Ramos (cell line): ENCODE measurements around the gene OTOA.
"Not testable (repeated sequence)": the region's sequence is repeated elsewhere in the genome, so short reads cannot be mapped to it uniquely, and the experiment has no call there.

Experiments
- in situ Hi-C: fragments of 300-500 bp; cut with MboI; formaldehyde crosslinking; loops from one replicate; pipeline ENCODE4 v1.14.3; 2022; ENCODE audit warnings: low sequenced_read_pairs; ENCODE audit not compliant: unreplicated experiment

Gene OTOA

DNA sequence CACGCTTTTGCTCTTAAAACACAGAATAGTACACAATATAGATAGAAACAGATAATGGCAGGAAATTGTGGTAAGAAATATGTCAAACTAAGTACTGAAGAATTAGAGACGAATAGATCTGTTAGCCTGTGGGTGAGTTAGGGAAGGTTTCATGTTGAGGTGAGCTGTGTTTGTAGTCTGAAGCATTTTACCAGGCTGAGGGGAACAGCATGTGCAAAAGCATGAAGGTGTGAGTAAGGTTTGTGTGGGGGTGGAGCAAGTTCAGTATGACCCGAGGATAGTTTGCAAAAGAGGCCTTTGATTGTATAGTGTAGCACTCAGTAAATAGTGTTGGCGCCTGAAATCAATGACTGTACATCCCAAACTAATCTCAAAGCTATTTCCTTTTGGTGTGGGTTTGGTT lies 25.2 kb upstream of the OTOA start:
- in situ Hi-C loops, result no loop called here

DNA sequence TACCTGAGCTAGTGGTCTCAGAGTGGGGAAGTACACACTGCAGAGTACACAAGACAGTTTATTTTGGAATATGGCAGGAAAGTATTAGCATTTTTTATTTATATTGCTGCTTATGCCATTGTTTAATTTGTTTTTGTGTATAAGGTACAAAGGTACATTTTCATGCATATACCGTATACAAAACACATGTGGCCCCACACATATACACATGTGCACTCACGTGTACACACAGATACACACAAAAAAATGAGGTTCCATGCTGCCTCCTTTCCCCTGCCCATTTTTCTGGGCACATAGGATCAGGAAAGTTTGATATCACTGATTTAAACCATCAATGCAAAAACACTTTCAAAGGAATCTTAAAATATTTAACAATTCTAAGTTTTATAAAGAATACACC lies 24.3 kb upstream of the OTOA start:
- in situ Hi-C loops, result no loop called here

DNA sequence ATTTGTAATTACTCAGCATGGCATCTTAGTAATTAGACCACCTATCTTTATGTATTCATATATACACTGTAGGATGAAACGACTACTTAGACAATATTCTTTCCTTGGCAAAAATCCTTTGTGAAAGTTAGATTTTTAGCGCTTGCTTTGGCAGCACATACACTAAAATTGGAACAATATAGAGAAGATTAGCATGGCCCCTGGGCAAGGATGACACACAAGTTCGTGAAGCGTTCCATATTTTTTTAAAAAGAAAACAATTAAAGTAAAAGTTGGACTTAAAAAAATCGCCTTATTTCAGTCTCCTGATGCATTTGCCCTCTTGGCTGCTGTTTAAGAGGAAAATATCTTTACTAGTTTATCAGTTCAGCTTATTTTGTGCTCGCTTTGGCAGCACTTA lies 21.9 kb upstream of the OTOA start:
- in situ Hi-C loops, result no loop called here

DNA sequence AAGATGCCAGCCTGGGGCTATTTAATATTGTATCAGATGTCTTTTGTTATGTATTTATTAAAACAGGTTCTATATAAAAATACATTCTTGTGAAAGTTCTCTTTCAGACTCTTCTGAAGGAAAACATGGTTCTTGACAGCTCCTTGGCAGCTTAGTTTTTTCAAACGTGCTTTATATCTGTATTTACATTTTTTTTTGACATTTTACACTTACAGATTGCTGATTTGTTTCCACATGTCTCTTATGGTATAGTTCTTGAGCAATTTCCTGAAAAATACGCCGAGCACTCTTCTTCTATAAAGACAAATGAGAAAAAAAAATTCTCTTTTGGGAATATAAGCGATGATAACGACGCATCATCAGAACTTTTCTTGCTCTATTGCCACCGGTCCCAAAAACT lies 20.9 kb upstream of the OTOA start:
- in situ Hi-C loops, result no loop called here

DNA sequence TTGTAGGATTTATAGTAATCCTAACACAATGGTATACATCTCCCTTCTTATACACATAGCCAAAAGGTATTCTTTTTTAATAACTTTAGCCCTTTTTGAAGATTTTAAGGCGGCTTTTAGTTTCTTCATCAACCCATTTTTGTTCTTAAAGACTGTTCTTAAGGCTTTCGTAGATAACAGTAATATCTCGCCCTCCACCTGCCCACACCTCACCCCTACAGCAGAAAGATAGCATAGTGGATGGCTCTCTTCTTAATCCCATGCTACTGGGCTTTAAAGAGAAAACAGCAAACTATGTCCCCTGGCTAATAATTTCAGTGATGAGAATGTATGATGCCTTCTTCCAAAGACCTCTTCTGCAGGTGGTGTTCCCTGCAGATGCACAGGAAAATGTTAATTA lies 20.0 kb upstream of the OTOA start:
- in situ Hi-C loops, result no loop called here

DNA sequence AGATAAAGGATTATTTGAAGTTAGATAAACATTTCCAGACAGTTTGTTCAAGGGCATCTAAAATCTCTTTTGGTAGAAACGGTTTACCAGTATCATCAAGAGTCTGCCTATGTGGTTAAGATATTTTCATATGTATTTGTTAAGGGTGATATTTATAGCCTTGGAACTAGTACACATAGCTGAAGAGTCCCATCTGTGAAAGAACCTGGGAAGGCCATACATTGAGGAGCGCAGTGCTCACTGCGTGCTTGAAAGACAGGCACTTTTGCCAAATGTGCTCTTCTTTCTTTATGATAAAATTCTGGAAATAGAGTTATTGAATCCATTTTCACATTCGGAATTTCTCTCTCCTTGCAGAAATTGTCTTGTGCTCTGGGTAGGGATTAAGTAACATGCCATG lies 19.1 kb upstream of the OTOA start:
- in situ Hi-C loops, result no loop called here

DNA sequence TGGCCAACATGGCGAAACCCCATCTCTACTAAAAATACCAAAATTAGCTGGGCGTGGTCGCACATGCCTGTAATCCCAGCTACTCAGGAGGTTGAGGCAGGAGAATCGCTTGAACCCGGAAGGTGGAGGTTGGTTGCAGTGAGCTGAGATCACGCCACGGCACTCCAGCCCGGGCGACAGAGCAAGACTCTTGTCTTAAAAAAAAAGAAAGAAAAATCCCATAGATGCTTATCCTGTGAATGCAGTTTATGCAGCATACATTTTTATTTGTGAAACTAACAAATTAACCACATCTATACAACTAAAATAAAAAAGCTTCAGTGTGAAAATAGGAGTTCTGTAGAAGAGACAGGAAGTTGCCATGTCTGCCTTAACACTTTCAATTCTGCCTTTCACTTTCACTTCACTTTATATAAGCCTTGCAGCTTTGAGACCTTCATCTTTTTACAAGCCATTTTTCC lies 18.5 kb upstream of the OTOA start:
- in situ Hi-C loops, result no loop called here

DNA sequence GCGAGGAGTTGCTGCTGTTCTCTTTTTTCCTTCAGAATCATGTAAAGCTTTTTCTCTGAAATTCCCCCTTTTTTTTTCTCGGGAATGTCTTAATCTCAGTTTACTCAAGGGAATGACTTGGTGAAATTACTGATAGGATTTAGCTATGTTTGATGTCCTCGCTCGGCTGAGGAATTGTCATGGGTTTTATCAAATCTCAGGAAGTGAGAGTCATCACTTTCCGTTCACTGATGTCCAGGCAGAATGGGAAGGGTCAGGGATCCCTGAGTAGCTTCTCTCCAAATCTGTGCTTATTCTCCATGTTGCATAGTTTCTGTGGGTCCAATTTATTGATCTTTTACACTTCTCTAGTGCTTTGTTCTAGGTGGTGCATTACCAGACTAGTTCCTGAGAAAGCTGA lies 17.7 kb upstream of the OTOA start:
- in situ Hi-C loops, result no loop called here

DNA sequence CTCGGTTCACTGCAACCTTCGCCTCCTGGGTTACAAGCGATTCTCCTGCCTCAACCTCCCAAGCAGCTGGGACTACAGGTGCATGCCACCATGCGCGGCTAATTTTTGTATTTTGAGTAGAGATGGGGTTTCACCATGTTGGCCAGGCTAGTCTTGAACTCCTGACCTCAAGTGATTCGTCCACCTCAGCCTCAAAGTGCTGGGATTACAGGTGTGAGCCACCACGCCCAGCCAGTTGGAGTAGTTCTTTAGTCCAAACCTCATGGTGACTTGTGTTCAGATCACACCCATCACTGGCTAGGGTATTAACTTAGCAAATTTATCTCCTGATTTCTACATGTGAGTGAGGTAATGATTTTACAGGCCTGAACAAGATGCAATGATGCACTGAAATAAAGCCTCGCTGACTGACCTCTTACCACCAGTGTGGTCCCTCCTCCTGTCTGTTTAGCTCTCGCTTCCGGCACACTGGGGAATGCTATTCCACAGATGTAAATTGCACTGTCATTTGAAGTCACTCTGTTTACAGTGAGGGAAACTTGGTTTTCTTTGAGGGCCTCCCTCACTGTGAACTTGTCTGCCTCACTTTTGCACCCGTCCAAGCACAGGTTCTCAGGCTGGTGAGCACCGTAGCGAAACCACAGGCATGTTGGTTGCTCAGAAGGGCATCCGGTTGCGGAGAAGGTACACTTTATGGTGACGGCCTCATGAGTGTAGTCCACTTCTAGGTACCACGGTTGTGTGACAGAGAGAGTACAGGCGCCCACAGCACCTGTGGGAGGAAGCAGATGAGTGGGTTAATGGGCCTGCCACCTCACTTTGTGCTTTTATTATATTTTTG lies 16.8 kb upstream of the OTOA start:
- in situ Hi-C loops, result no loop called here

DNA sequence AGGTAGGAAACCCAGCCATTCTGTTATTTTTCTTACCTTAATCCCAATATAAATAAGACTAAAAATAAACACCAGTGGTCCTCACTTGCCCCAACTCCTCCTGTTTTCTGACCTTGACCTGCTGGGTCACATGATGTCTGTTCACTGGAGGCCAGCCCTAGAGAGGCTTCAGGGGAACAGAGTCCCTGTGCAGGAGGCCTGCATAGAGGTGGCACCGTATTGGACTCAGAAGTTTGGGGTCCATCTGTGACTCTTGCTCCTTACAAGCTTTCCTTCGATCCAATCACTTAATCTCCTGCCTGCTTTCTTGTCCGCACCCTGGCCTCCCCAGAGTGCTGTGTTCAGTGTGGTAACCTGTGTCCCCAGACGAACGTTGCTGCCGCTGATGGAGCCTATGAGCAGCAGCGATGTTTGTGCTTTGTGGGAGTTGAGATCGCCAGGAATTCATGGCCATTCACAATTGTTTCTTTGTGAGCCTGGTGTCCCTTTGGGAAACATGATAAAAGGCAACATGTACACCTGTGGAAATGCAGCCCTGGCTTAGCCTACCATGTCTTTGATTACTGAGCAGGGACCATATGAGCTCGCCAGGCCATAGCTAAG lies 16.1 kb upstream of the OTOA start:
- in situ Hi-C loops, result no loop called here

DNA sequence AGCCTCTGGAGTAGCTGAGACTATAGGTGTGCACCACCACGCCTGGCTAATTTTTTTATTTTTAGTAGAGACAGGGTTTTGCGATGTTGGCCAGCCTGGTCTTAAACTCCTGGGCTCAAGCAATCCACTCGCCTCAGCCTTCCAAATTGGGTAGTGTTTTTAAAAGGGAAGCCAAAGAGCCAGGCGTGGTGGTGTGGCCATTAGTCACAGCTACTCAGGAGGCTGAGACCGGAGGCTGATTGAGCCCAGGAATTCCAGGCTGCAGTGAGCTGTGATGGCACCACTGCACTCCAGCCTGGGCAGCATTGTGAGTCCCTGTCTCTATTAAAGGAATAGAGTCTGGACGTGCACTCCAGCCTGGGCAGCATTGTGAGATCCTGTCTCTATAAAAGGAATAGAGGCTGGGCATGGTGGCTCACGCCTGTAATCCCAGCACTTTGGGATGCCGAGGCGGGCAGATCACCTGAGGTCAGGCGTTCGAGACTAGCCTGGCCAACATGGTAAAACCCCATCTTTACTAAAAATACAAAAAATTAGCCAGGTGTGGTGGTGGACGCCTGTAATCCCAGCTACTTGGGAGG lies 13.9 kb upstream of the OTOA start:
- in situ Hi-C loops, result not testable (repeated sequence)

DNA sequence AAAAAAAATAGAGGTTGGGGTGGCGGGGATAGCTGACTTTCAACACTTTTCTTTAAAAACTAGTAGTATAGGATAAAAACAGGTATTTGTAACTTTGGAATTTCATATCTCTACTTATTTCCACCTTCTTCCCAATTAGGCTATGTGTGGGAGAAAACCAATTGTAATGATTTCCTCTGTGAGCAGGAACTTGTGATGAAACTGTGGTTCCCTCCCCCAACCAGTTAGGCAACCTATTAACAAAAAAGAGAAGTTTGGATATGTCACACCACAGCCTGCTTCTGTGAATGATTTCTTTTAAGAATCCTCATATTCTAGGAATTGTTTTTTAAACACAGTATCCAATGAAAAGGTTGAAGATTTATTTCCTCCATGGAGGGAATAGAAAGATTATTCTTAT lies 13.2 kb upstream of the OTOA start:
- in situ Hi-C loops, result no loop called here

DNA sequence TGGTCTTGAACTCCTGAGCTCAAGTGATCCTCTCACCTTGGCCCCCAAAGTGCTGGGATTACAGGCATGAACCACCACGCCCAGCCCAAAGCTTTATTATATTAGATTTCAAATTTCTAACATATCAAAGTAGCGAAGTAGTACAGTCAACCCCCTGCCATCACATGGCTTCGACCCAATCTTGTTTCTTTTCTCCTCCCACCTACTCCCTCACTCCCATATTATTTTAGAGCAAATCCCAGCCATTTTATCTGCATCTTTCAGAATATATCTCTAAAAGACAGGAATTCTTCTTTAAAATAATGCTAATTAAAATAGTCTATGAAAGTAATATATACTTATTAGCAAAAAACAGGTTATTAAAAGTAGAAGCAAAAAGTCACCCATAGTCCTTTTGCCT lies 12.3 kb upstream of the OTOA start:
- in situ Hi-C loops, result no loop called here

DNA sequence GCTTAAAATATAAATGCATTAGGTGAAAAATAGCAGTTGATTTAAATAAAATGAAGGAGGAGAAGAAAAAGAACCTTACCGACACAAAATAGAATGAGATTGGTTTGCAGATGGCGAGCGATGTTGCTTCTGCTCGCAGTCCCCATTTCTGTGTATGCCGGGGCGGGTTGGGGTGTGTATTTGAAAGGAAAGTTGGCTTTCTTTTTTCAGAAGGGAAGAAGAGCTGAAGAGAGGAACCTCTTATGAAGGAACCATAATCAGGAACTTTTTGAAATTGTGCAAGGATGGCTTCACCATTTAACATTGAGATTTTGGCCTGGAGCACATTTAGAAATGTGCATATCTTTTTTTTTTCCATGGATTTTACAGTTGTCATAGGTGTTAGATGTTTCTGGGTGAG lies 11.3 kb upstream of the OTOA start, which contains the start of gene IGSF6:
TSS of gene IGSF6 (minus strand) at position 156 of the 400 bp plus-strand sequence. CDS start at position 146, 10 bp downstream.
- in situ Hi-C loops, result no loop called here

DNA sequence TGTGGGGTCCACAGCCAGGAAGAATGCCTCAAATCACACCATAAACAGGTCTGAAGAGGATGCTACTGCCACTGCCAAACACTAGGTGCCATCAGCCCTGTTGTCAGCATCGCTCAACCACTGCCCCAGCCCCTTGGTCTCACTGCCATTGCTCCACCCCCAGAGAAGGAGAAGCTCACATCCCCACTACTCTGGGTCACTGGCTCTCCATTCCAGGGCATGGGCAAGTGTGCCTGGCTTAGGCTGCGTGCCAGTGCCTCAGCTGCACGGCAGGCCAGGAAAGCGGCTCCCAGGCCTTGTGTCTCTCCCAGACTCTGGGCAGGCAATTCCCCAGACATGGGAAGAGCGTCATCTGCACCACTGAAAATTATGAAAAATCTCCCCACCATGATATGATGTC lies 10.2 kb upstream of the OTOA start:
- in situ Hi-C loops, result no loop called here

DNA sequence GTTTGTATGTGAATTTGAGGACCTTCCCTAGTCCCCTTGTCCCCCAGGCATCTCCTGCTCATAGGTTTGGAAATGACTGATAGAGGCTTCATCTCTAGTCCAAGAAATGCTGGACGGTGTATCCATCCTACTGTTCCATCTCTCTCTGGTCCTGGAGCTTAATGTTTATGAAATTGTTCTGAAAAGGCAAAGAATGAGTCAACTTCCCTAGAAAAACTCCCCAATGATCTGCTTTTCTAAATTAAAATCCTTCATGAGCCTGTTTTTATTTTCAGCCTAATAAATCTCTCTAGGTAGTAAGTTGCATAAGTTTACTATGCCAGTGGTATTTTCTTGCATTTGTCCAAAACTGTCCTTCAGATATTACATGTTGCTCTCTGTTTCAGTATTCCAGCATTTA lies 9.3 kb upstream of the OTOA start:
- in situ Hi-C loops, result no loop called here

DNA sequence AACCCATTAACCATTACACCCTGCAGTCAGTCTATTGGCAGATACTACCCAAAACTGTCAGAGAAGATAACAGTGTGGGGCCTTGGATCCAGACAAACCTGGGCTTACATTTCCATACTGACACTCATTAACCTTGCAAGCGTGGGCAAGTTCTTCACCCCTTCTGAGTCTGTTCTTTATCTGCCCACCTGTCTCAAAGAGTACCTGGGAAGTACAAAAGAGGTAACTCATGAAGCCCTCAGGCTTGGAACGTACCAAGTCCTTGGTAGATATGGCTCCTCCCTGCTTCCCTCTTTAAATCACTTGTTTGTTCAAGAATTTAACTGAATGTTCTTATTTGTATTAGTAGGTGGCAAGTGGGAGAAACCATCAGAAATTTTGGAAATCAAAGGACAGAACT lies 8.9 kb upstream of the OTOA start:
- in situ Hi-C loops, result no loop called here

DNA sequence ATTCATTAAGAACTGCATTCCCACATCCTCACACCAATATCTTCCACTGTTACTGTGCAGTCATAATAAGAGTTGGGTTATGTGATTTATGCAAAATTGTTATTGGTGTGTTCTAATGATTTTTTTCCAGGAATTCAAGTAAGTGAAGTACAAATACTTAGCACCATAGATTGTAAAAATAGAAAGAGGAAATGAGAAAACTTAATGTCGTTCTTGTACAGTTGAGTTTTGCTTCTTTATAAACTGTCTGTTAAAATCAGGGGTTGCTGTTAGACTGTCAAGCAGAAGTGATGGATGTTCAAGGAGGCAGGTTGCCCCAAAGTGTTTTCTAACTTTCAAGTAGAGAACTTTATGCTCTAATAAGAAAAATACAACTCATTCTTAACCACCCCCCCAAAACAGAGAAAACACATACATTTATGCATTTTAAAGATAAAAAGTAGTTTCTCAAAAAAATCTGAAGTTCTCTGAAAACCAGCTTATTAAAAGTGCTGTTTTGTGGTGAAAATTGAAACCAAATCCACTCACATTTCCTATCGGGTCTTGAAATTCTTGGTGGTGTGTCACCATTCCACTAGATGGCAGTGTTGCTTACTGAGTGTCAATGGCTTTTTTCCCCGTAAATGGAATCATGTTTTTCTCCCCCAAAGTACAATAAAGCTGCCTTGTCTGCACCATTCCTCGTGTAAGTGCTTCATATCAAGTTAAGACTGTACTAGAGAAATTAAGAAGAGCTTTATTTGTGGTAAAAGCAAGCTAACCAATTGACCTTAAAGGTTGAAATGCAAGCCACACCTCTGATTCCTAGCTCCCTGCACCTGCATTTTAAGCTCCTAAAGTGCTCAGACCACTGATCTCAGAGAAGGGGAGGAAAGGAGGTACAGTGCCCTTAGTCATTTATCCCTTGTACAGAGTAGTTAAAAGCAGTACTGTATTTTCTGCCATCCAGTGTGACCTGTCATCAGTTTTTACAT lies 6.7 kb upstream of the OTOA start:
- in situ Hi-C loops, result no loop called here

DNA sequence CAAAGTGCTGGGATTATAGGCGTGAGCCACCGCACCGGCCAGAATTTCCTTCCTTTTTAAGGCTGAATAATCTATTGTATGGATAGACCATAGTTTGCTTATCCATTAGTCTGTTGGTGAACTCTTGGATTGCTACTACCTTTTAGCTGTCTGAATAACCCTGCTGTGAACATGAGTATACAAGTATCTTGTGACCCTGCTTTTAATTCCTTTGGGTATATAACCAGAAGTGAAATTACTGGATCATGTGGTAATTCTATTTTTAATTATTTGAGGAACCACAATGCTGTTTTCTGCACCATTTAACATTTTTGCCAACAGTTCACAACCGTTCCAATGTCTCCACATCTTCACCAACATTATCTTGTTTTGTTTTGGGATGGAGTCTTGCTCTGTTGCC lies 4.6 kb upstream of the OTOA start:
- in situ Hi-C loops, result no loop called here

DNA sequence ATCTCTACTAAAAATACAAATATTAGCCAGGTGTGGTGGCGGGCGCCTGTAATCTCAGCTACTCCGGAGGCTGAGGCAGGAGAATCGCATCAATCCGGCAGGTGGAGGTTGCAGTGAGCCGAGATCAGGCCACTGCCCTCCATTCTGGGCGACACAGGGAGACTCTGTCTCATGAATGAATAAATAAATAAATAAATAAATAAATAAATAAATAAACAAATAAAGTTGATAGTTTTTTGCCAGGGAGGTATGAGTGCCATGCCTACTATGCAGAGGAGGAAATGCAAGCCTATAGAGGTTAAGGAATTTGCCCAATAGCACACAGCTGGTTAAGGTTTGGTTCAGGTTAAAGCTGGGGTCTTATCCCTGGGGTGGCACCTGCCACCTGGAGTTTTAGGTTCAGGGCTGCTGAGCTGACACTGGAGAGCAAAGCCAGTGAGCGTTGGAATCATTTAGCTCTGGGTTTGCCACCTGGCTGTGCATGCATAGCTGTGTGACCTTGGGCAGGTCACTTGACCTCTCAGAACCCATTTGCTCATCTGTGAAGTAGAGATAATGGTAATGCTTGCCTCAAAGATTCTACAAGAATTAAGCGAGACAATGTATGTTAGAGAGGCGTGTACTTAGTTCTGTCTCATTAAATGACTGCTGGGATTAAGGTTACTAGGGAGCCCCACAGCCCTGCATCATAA lies 1.2 kb downstream of the OTOA start:
- in situ Hi-C loops, result no loop called here
